Measurements from ENCODE around the gene CFAP77.

The CFAP77 gene

GRCh38 chr9:132487351-132487791 lies 77.4 kb downstream of the CFAP77 start:
- TF ChIP-seq CTCF (IDR thresholded peaks at IDR 0.05; ENCODE audit: low read depth, low read length) (no peak), MAX (IDR thresholded peaks at IDR 0.05; ENCODE audit: low read depth, low read length) (no peak), POLR2A (IDR thresholded peaks at IDR 0.05; ENCODE audit: extremely low read depth, insufficient read length) (no peak), MYC (IDR thresholded peaks at IDR 0.05; ENCODE audit: low read depth, low read length) (no peak)
- H3K4me3 ChIP-seq (ENCODE audit: low read depth, low read length): no peak overlapping the region
- DNase-seq (ENCODE audit: low read depth): no peak

- no peak overlapping the region for H3K4me3 ChIP-seq (ENCODE audit: low read depth, low read length)
- DNase-seq (ENCODE audit: low read depth): no peak
- no peak for TF ChIP-seq MAX (IDR thresholded peaks at IDR 0.05; ENCODE audit: low read depth, low read length)
- no peak for TF ChIP-seq CTCF (IDR thresholded peaks at IDR 0.05; ENCODE audit: low read depth, low read length)
- no peak for TF ChIP-seq MYC (IDR thresholded peaks at IDR 0.05; ENCODE audit: low read depth, low read length)
- no peak for TF ChIP-seq POLR2A (IDR thresholded peaks at IDR 0.05; ENCODE audit: extremely low read depth, insufficient read length)
Measured at GRCh38 chr9:132487980-132488535, 78.0 kb downstream of the CFAP77 start.

GRCh38 chr9:132488626-132489025 lies 78.6 kb downstream of the CFAP77 start:
- H3K4me3 ChIP-seq (ENCODE audit: low read depth, low read length): no peak overlapping the region
- TF ChIP-seq CTCF (IDR thresholded peaks at IDR 0.05; ENCODE audit: low read depth, low read length) (no peak), MYC (IDR thresholded peaks at IDR 0.05; ENCODE audit: low read depth, low read length) (no peak), POLR2A (IDR thresholded peaks at IDR 0.05; ENCODE audit: extremely low read depth, insufficient read length) (no peak), MAX (IDR thresholded peaks at IDR 0.05; ENCODE audit: low read depth, low read length) (no peak)
- DNase-seq (ENCODE audit: low read depth): no peak

GRCh38 chr9:132489536-132489935 lies 79.5 kb downstream of the CFAP77 start:
- TF ChIP-seq CTCF (IDR thresholded peaks at IDR 0.05; ENCODE audit: low read depth, low read length): no peak
- TF ChIP-seq POLR2A (IDR thresholded peaks at IDR 0.05; ENCODE audit: extremely low read depth, insufficient read length): no peak
- no peak for TF ChIP-seq MYC (IDR thresholded peaks at IDR 0.05; ENCODE audit: low read depth, low read length)
- TF ChIP-seq MAX (IDR thresholded peaks at IDR 0.05; ENCODE audit: low read depth, low read length): no peak
- DNase-seq (ENCODE audit: low read depth): no peak
- no peak overlapping the region for H3K4me3 ChIP-seq (ENCODE audit: low read depth, low read length)

- no peak for TF ChIP-seq CTCF (IDR thresholded peaks at IDR 0.05; ENCODE audit: low read depth, low read length)
- TF ChIP-seq POLR2A (IDR thresholded peaks at IDR 0.05; ENCODE audit: extremely low read depth, insufficient read length): no peak
- no peak for TF ChIP-seq MYC (IDR thresholded peaks at IDR 0.05; ENCODE audit: low read depth, low read length)
- no peak for TF ChIP-seq MAX (IDR thresholded peaks at IDR 0.05; ENCODE audit: low read depth, low read length)
- DNase-seq (ENCODE audit: low read depth): no peak
- no peak overlapping the region for H3K4me3 ChIP-seq (ENCODE audit: low read depth, low read length)
Measured at GRCh38 chr9:132494857-132495256, 84.8 kb downstream of the CFAP77 start.

Measured in NB4 (cell line).